ENCODE data around the gene RAD51B.

RAD51B gene

DNA sequence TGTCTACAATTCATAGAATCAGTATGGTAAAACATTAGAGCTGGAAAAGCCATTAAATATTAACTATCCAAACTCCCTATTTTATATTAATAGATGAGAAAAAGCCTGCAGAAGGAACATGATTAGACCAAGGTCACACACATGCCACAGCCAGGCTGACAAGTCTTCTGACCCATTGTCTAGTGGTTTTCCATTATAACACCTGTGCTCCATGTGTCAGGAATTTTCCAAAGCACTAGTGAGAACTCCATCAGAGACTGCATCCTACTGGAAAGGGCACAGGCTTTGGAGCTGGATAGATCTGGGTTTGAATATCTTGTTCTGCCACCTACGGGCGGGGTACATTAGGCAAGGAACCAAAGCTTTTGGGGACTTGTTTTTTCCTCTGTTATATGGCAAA is 325.5 kb downstream of the RAD51B start:
- H3K4me3 ChIP-seq (ENCODE audit: control insufficient read depth, low read depth, low read length), result no peak overlapping the region
- no peak for TF ChIP-seq CTCF (conservative IDR thresholded peaks at IDR 0.05; ENCODE audit: control insufficient read depth, insufficient read depth, low read depth, low read length)
- DNase-seq (ENCODE audit: low read depth), result peak; percentile 9

DNA sequence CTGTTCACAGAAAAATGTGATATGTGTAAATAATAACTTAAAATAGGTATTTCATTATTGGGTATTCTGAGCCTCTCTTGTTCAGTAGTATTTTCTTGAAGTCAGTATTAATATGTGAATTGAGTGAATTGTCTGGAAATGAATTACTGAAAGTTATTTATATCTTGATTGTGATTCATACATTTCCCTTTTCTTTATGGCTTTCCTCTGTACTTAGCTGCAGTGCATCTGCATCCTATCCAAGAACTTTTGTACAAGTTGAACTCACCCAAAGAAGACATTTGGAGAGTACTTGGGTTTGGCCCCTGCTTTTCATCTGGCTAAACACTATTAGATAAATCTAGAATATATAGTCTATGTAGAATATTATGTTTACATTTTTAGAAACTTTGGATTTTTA is 326.0 kb downstream of the RAD51B start:
- peak; percentile 65 for DNase-seq (ENCODE audit: low read depth)
- H3K4me3 ChIP-seq (ENCODE audit: control insufficient read depth, low read depth, low read length), result no peak overlapping the region
- TF ChIP-seq CTCF (conservative IDR thresholded peaks at IDR 0.05; ENCODE audit: control insufficient read depth, insufficient read depth, low read depth, low read length), result no peak

DNA sequence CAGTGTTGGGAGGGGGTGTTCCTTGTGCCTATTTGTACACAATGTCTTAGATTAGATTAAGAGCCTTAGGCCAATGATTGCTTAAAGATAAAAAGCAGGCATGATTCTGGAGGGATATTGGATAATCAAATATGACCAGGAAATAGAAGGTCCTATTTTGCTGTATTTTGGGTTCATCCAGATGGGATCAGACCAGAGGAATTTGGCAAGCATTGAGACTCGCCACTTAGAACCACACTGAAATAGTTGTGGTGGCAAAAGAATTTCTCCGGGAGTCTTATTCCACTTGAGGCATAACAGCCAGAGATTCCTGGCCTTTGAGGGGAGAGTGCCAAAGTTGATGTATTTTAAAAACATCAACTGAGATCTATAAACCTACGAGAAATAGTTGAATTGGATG is 327.2 kb downstream of the RAD51B start:
- no peak for TF ChIP-seq CTCF (conservative IDR thresholded peaks at IDR 0.05; ENCODE audit: control insufficient read depth, insufficient read depth, low read depth, low read length)
- DNase-seq (ENCODE audit: low read depth), result peak; percentile 97
- no peak overlapping the region for H3K4me3 ChIP-seq (ENCODE audit: control insufficient read depth, low read depth, low read length)

DNA sequence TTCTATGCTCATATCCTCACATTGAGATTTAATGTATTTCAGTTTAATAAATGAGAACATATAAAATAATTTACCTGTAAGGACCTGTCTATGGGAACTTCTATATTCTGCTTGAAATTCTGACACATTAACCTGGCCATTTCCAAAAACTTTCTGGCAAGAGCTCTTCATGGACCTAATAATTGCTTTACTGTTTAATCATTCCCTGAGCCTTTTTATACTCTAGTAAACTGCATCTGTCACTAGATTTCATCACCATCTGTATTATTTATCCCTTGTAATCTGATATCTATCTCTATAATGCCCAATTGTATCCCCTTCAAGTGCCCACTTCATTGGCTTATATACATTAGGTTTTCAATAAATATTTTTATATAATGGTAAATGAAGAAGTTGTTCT is 327.7 kb downstream of the RAD51B start:
- peak; percentile 46 for DNase-seq (ENCODE audit: low read depth)
- no peak overlapping the region for H3K4me3 ChIP-seq (ENCODE audit: control insufficient read depth, low read depth, low read length)
- no peak for TF ChIP-seq CTCF (conservative IDR thresholded peaks at IDR 0.05; ENCODE audit: control insufficient read depth, insufficient read depth, low read depth, low read length)

- H3K4me3 ChIP-seq (ENCODE audit: control insufficient read depth, low read depth, low read length), result no peak overlapping the region
- no peak for TF ChIP-seq CTCF (conservative IDR thresholded peaks at IDR 0.05; ENCODE audit: control insufficient read depth, insufficient read depth, low read depth, low read length)
- DNase-seq (ENCODE audit: low read depth), result peak; percentile 73
Observed at GRCh38 chr14:68148276-68148675, 328.7 kb downstream of the RAD51B start.

DNA sequence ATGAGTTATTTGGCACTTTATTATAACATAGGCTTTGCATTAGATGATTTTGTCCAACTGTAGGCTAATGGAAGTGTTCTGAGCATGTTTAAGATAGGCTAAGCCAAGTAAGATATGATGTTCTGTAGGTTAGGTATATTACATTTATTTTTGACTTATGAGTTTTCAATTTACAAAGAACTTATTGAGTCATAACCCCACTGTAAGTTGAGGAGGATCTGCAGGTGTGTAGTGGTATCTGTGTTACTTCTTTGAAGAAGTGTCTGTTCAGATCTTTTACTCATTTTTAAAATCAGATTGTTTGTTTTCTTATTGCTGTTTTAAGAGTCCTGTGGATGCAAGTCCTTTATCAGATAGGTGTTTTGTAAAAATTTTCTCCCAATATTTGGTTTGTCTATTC is 329.2 kb downstream of the RAD51B start:
- DNase-seq (ENCODE audit: low read depth), result no peak
- no peak overlapping the region for H3K4me3 ChIP-seq (ENCODE audit: control insufficient read depth, low read depth, low read length)
- TF ChIP-seq CTCF (conservative IDR thresholded peaks at IDR 0.05; ENCODE audit: control insufficient read depth, insufficient read depth, low read depth, low read length), result no peak

GRCh38 chr14:68153275-68153674 is 333.7 kb downstream of the RAD51B start:
- no peak overlapping the region for H3K4me3 ChIP-seq (ENCODE audit: control insufficient read depth, low read depth, low read length)
- TF ChIP-seq CTCF (conservative IDR thresholded peaks at IDR 0.05; ENCODE audit: control insufficient read depth, insufficient read depth, low read depth, low read length), result no peak
- DNase-seq (ENCODE audit: low read depth), result no peak

Measured in fibroblast of mammary gland (primary cell).